ENCODE data around the gene LMAN1L. TPM values are rescaled to one million over a fixed set of nuclear protein-coding genes. Genes with fewer than 3 reads are reported as not detected.

Gene LMAN1L
- total and polyA plus RNA-seq, 4 experiments from 2014 or later: 0.23 to 0.39 TPM; not detected in 2

DNA sequence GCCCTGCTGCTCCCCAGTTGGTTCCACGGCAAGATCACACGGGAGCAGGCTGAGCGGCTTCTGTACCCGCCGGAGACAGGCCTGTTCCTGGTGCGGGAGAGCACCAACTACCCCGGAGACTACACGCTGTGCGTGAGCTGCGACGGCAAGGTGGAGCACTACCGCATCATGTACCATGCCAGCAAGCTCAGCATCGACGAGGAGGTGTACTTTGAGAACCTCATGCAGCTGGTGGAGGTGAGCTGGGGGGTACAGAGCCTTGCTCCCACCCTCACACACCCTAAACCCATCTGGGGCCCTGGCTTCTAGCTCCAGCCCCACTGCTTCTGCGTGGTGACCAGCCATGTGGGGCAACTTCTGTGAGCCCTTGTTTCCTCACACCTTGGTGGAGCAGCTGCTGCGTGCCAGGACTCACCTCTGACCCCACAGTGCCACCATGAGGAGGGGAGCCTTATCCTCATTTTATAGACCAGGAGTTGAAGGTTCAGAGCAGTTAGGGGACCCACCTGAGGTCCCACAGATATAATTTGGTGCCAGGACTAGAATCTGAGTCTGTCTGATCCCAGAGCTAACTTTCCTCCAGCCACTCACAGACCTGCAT is 13.3 kb upstream of the LMAN1L start:
- H3K4me3 Mint-ChIP-seq: peak overlapping the region in 3 of 8 donors; percentile 8 to 65 (median 40)
- Histone ChIP-seq H3K27ac (ENCODE audit: low read depth, low read length) (peak overlapping the region; percentile 84), H3K36me3 (ENCODE audit: insufficient read depth, low read length) (peaks cover 53% of the 10 kb centered on the region), H3K9me3 (ENCODE audit: control insufficient read depth in 1 of 2, low read length in 2 of 2) (no peaks in the 10 kb centered on the region), H3K4me1 (ENCODE audit: insufficient read depth, low read length) (peaks cover 62% of the 10 kb centered on the region), H3K4me3 (ENCODE audit: low read length in 2 of 2) (no peak overlapping the region), H3K27me3 (ENCODE audit: insufficient read depth, low read length) (no peaks in the 10 kb centered on the region)
- peaks cover 33 to 64% (median 49%) of the 10 kb centered on the region in 4 donors for H3K4me1 Mint-ChIP-seq
- POLR2A ChIA-PET (ENCODE audit: partially characterized antibody): interaction anchor here (0.7 to 23.0 kb wide), 3 partner anchors 19 to 106 kb away, joined by 4 to 1342 read pairs (median 5); partner anchors contain the start of gene CSK
- peaks cover 26 to 74% of the 10 kb centered on the region in 2 donors for H3K36me3 Mint-ChIP-seq
- peak overlapping the region; percentile 83 to 97 (median 94) for H3K27ac Mint-ChIP-seq
- peak in 1 of 5 donors; percentile 40 for DNase-seq
- no peaks in the 10 kb centered on the region for H3K27me3 Mint-ChIP-seq
- H3K9me3 Mint-ChIP-seq: no peaks in the 10 kb centered on the region
- CTCF ChIA-PET (ENCODE audit: partially characterized antibody): interaction anchor here (0.6 to 36.4 kb wide), 18 partner anchors 8 to 167 kb away, joined by 3 to 1908 read pairs (median 3); partner anchors contain the start of genes CSK, EDC3, FAM219B and LMAN1L
- intact Hi-C loops (cut with micrococcal nuclease): no loop called here

DNA sequence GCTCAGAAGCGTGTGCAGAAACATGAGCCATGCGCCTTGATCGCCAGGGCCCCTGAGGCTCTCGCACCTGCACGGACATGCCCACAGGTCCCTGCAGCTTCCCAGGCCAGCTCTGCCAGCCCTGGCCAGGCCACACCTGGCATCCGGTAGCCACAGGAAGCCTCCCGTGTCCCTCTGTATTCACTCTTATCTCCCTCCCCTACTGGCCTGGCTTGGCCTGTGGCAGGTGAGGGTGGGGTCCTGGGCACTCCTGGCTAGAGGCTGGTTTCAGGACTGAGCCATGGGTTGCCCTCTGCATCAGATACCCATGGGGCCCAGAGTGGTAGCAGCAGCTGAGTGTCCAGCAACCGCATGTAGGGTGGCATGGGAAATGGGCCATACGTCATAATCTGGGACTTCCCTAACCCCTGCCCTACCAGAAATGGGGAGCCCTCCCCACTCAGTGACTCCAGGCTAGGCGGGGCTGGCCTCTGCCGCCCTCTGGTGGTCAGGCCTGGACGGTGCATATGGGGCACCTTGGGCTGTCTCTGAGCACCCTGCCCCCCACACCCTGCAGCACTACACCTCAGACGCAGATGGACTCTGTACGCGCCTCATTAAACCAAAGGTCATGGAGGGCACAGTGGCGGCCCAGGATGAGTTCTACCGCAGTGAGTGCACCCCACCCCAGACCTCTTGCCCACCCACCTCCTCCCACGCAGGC is 12.6 kb upstream of the LMAN1L start:
- Histone ChIP-seq H3K9me3 (ENCODE audit: control insufficient read depth in 1 of 2, low read length in 2 of 2) (no peaks in the 10 kb centered on the region), H3K36me3 (ENCODE audit: insufficient read depth, low read length) (peaks cover 53% of the 10 kb centered on the region), H3K27ac (ENCODE audit: low read depth, low read length) (peak overlapping the region; percentile 84), H3K4me3 (ENCODE audit: low read length in 2 of 2) (no peak overlapping the region), H3K27me3 (ENCODE audit: insufficient read depth, low read length) (no peaks in the 10 kb centered on the region), H3K4me1 (ENCODE audit: insufficient read depth, low read length) (peaks cover 55% of the 10 kb centered on the region)
- Mint-ChIP-seq H3K36me3 (peaks cover 26 to 73% of the 10 kb centered on the region in 2 donors), H3K9me3 (no peaks in the 10 kb centered on the region), H3K4me3 (peak overlapping the region in 4 of 8 donors; percentile 17 to 65 (median 46)), H3K4me1 (peaks cover 28 to 59% (median 45%) of the 10 kb centered on the region in 4 donors), H3K27ac (peak overlapping the region; percentile 83 to 97 (median 94)), H3K27me3 (no peaks in the 10 kb centered on the region)
- POLR2A ChIA-PET (ENCODE audit: partially characterized antibody): interaction anchor here (0.7 to 23.0 kb wide), 4 partner anchors 20 to 106 kb away, joined by 3 to 1342 read pairs (median 4); partner anchors contain the start of genes CSK and MPI
- intact Hi-C loops (cut with micrococcal nuclease): loop anchor here (1.0 to 5.0 kb wide), 5 partner anchors 19 to 165 kb away; no protein-coding TSS in a partner anchor
- CTCF ChIA-PET (ENCODE audit: partially characterized antibody): interaction anchor here (0.6 to 36.4 kb wide), 23 partner anchors 8 to 250 kb away, joined by 3 to 1908 read pairs (median 3); partner anchors contain the start of genes CSK, EDC3, FAM219B and LMAN1L
- peak; percentile 84 to 89 (median 86) for DNase-seq

DNA sequence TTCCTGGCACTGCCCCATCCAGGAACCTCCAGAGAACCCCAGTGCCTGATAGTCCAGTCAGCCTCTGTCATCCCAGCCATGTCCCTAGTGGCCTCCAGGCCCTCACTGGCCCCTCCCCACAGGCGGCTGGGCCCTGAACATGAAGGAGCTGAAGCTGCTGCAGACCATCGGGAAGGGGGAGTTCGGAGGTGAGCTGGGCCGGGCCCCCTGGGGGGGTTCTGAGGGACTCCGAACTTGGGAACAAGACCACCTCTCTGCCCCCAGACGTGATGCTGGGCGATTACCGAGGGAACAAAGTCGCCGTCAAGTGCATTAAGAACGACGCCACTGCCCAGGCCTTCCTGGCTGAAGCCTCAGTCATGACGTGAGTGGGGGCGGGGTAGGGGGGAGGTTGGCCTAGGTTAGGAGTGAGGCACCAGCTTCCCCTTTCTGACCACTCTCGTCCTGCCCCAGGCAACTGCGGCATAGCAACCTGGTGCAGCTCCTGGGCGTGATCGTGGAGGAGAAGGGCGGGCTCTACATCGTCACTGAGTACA is 12.0 kb upstream of the LMAN1L start:
- DNase-seq: no peak
- Mint-ChIP-seq H3K27me3 (no peaks in the 10 kb centered on the region), H3K27ac (peak overlapping the region in 2 of 7 donors; percentile 83 to 97), H3K9me3 (no peaks in the 10 kb centered on the region), H3K36me3 (peaks cover 26 to 69% of the 10 kb centered on the region in 2 donors), H3K4me1 (peaks cover 24 to 53% (median 40%) of the 10 kb centered on the region in 4 donors), H3K4me3 (no peak overlapping the region)
- Histone ChIP-seq H3K4me1 (ENCODE audit: insufficient read depth, low read length) (peaks cover 49% of the 10 kb centered on the region), H3K27me3 (ENCODE audit: insufficient read depth, low read length) (no peaks in the 10 kb centered on the region), H3K27ac (ENCODE audit: low read depth, low read length) (peak overlapping the region; percentile 84), H3K36me3 (ENCODE audit: insufficient read depth, low read length) (peaks cover 53% of the 10 kb centered on the region), H3K4me3 (ENCODE audit: low read length in 2 of 2) (no peak overlapping the region), H3K9me3 (ENCODE audit: control insufficient read depth in 1 of 2, low read length in 2 of 2) (no peaks in the 10 kb centered on the region)
- intact Hi-C loops (cut with micrococcal nuclease): loop anchor here (1.0 to 5.0 kb wide), 5 partner anchors 19 to 165 kb away; no protein-coding TSS in a partner anchor
- ChIA-PET POLR2A (ENCODE audit: partially characterized antibody) (interaction anchor here (1.1 to 23.0 kb wide), 2 partner anchors 20 to 89 kb away, joined by 3 to 1342 read pairs; partner anchors contain the start of genes CSK and MPI), CTCF (ENCODE audit: partially characterized antibody) (interaction anchor here (0.6 to 36.4 kb wide), 11 partner anchors 12 to 251 kb away, joined by 3 to 1908 read pairs (median 3); partner anchors contain the start of genes CSK and LMAN1L)

DNA sequence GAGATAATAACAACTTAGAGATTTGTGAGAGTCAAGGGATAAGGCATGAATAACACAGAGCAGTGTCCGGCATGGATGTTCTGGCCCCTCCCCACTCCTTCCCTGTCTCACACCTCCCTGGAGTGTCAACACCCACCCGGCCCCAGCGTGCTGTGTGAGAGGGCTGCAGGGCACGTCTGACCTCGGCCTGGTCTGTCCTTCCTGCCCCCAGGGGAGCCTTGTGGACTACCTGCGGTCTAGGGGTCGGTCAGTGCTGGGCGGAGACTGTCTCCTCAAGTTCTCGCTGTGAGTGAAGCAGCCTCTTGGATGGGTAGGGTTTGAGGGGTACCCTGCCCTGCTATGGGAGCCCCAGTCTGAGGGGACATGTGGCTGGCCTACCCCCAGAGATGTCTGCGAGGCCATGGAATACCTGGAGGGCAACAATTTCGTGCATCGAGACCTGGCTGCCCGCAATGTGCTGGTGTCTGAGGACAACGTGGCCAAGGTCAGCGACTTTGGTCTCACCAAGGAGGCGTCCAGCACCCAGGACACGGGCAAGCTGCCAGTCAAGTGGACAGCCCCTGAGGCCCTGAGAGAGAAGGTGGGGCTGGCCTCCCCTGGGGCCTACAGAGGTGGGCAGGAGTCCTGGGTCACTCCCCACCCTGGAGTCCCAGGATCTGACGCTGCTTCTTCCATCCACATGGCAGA is 11.2 kb upstream of the LMAN1L start:
- peaks cover 53% of the 10 kb centered on the region for H3K36me3 ChIP-seq (ENCODE audit: insufficient read depth, low read length)
- H3K4me3 ChIP-seq (ENCODE audit: low read length in 2 of 2): no peak overlapping the region
- no peaks in the 10 kb centered on the region for H3K27me3 ChIP-seq (ENCODE audit: insufficient read depth, low read length)
- Mint-ChIP-seq H3K27me3 (no peaks in the 10 kb centered on the region), H3K4me3 (no peak overlapping the region), H3K36me3 (peaks cover 21 to 64% of the 10 kb centered on the region in 2 donors), H3K27ac (peak overlapping the region in 2 of 7 donors; percentile 35 to 69), H3K4me1 (peaks cover 20 to 48% (median 36%) of the 10 kb centered on the region in 4 donors), H3K9me3 (no peaks in the 10 kb centered on the region)
- H3K27ac ChIP-seq (ENCODE audit: low read depth, low read length): no peak overlapping the region
- H3K9me3 ChIP-seq (ENCODE audit: control insufficient read depth in 1 of 2, low read length in 2 of 2): no peaks in the 10 kb centered on the region
- DNase-seq: no peak
- CTCF ChIA-PET (ENCODE audit: partially characterized antibody): interaction anchor here (0.9 to 36.4 kb wide), 4 partner anchors 23 to 148 kb away, joined by 3 to 1908 read pairs (median 8); partner anchors contain the start of gene CSK
- intact Hi-C loops (cut with micrococcal nuclease): loop anchor here (5.0 kb wide), 1 partner anchor 36 kb away; no protein-coding TSS in a partner anchor
- POLR2A ChIA-PET (ENCODE audit: partially characterized antibody): interaction anchor here (0.9 to 23.0 kb wide), 2 partner anchors 9 to 21 kb away, joined by 4 to 1342 read pairs; partner anchors contain the start of gene CSK
- peaks cover 41% of the 10 kb centered on the region for H3K4me1 ChIP-seq (ENCODE audit: insufficient read depth, low read length)

DNA sequence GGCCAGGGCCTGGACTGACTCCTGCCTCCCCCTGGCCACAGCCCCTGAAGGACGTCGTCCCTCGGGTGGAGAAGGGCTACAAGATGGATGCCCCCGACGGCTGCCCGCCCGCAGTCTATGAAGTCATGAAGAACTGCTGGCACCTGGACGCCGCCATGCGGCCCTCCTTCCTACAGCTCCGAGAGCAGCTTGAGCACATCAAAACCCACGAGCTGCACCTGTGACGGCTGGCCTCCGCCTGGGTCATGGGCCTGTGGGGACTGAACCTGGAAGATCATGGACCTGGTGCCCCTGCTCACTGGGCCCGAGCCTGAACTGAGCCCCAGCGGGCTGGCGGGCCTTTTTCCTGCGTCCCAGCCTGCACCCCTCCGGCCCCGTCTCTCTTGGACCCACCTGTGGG is 10.3 kb upstream of the LMAN1L start:
- H3K27me3 Mint-ChIP-seq: no peaks in the 10 kb centered on the region
- H3K27ac Mint-ChIP-seq: peak overlapping the region in 1 of 7 donors; percentile 13
- no peaks in the 10 kb centered on the region for H3K27me3 ChIP-seq (ENCODE audit: insufficient read depth, low read length)
- no peak for DNase-seq
- peaks cover 21 to 64% of the 10 kb centered on the region in 2 donors for H3K36me3 Mint-ChIP-seq
- ChIA-PET POLR2A (ENCODE audit: partially characterized antibody) (interaction anchor here (0.9 kb wide), 1 partner anchor 9 kb away, joined by 4 read pairs; no protein-coding TSS in a partner anchor), CTCF (ENCODE audit: partially characterized antibody) (interaction anchor here (36.4 kb wide), 1 partner anchor 24 kb away, joined by 1908 read pairs; the partner anchor contains the start of gene CSK)
- H3K9me3 Mint-ChIP-seq: no peaks in the 10 kb centered on the region
- peaks cover 23 to 54% (median 39%) of the 10 kb centered on the region in 4 donors for H3K4me1 Mint-ChIP-seq
- no peak overlapping the region for H3K27ac ChIP-seq (ENCODE audit: low read depth, low read length)
- H3K4me3 ChIP-seq (ENCODE audit: low read length in 2 of 2): no peak overlapping the region
- peaks cover 41% of the 10 kb centered on the region for H3K4me1 ChIP-seq (ENCODE audit: insufficient read depth, low read length)
- peaks cover 53% of the 10 kb centered on the region for H3K36me3 ChIP-seq (ENCODE audit: insufficient read depth, low read length)
- intact Hi-C loops (cut with micrococcal nuclease): loop anchor here (5.0 kb wide), 1 partner anchor 35 kb away; no protein-coding TSS in a partner anchor
- H3K9me3 ChIP-seq (ENCODE audit: control insufficient read depth in 1 of 2, low read length in 2 of 2): no peaks in the 10 kb centered on the region
- no peak overlapping the region for H3K4me3 Mint-ChIP-seq

DNA sequence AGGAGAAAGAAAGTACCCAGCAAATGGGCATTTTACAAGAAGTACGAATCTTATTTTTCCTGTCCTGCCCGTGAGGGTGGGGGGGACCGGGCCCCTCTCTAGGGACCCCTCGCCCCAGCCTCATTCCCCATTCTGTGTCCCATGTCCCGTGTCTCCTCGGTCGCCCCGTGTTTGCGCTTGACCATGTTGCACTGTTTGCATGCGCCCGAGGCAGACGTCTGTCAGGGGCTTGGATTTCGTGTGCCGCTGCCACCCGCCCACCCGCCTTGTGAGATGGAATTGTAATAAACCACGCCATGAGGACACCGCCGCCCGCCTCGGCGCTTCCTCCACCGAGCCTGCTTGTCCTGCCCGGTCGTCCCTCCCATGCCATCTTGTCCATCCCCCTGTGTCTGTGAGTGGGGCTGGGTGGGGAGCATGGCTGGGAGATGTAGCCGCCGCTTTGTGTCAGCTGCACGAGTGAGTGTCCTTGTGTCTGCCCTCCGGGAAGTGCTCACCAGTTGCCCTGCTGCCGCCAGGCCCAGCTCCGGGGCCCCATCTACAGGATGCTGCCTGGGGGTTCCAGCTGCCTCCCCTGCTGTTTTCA is 9.7 kb upstream of the LMAN1L start:
- H3K27ac ChIP-seq (ENCODE audit: low read depth, low read length): no peak overlapping the region
- H3K4me3 Mint-ChIP-seq: no peak overlapping the region
- peak overlapping the region in 3 of 7 donors; percentile 23 to 31 (median 27) for H3K27ac Mint-ChIP-seq
- no peaks in the 10 kb centered on the region for H3K27me3 Mint-ChIP-seq
- POLR2A ChIA-PET (ENCODE audit: partially characterized antibody): interaction anchor here (1.3 to 5.9 kb wide), 4 partner anchors 11 to 103 kb away, joined by 3 to 45 read pairs (median 10); no protein-coding TSS in a partner anchor
- DNase-seq: no peak
- H3K36me3 Mint-ChIP-seq: peaks cover 19 to 58% of the 10 kb centered on the region in 2 donors
- H3K27me3 ChIP-seq (ENCODE audit: insufficient read depth, low read length): no peaks in the 10 kb centered on the region
- H3K9me3 ChIP-seq (ENCODE audit: control insufficient read depth in 1 of 2, low read length in 2 of 2): no peaks in the 10 kb centered on the region
- peaks cover 40% of the 10 kb centered on the region for H3K4me1 ChIP-seq (ENCODE audit: insufficient read depth, low read length)
- peaks cover 21 to 54% (median 39%) of the 10 kb centered on the region in 4 donors for H3K4me1 Mint-ChIP-seq
- H3K4me3 ChIP-seq (ENCODE audit: low read length in 2 of 2): no peak overlapping the region
- CTCF ChIA-PET (ENCODE audit: partially characterized antibody): interaction anchor here (1.0 to 36.4 kb wide), 2 partner anchors 24 to 99 kb away, joined by 4 to 1908 read pairs; partner anchors contain the start of gene CSK
- peaks cover 51% of the 10 kb centered on the region for H3K36me3 ChIP-seq (ENCODE audit: insufficient read depth, low read length)
- intact Hi-C loops (cut with micrococcal nuclease): loop anchor here (5.0 kb wide), 1 partner anchor 34 kb away; no protein-coding TSS in a partner anchor
- H3K9me3 Mint-ChIP-seq: no peaks in the 10 kb centered on the region

Measured in CD4-positive, alpha-beta memory T cell (primary cell).